OCI-LY3 (cell line): Measurements from ENCODE around the gene ZBTB24.

Experiments
- H2AFZ ChIP-seq: fragments of 200-600, 300-600 bp; shearing (Covaris generic); 2 replicates; pipeline ENCODE4 v1.6.0; 2014; ENCODE audit warnings: antibody characterized with exemption, low read depth, low read length
- H3K27ac ChIP-seq: fragments of 200-600, 300-600 bp; sonication (generic); 2 replicates; pipeline ENCODE4 v1.5.1; 2014; ENCODE audit warnings: mild to moderate bottlenecking, low read length, moderate library complexity, mixed read lengths
- H3K27me3 ChIP-seq: fragments of 200-600, 300-600 bp; sonication (generic); 2 replicates; pipeline ENCODE4 v1.6.1; 2014; ENCODE audit warnings: low read depth, low read length, mixed read lengths
- H3K36me3 ChIP-seq: fragments of 200-600, 300-600 bp; sonication (generic); replicated peaks from 2 replicates; pipeline ENCODE3; 2014; ENCODE audit warnings: low read depth, low read length, mixed read lengths
- H3K4me1 ChIP-seq: fragments of 300-600, 200-600 bp; sonication (generic); 2 replicates; pipeline ENCODE4 v1.6.1; 2014; ENCODE audit warnings: low read length, mixed read lengths
- H3K4me2 ChIP-seq: fragments of 200-600, 300-600 bp; sonication (generic); 2 replicates; pipeline ENCODE4 v1.6.1; 2014; ENCODE audit warnings: low read length, mixed read lengths
- H3K4me3 ChIP-seq: fragments of 300-600, 200-600 bp; sonication (generic); 2 replicates; pipeline ENCODE4 v1.5.1; 2014; ENCODE audit warnings: antibody characterized with exemption, mild to moderate bottlenecking, low read length, moderate library complexity
- H3K79me2 ChIP-seq: fragments of 300-600, 200-600 bp; shearing (Covaris generic); 2 replicates; pipeline ENCODE4 v1.6.1; 2014; ENCODE audit warnings: mild to moderate bottlenecking, low read length, mixed read lengths
- H3K9ac ChIP-seq: fragments of 300-600, 200-600 bp; shearing (Covaris generic); 2 replicates; pipeline ENCODE4 v1.6.0; 2014; ENCODE audit warnings: mild to moderate bottlenecking, low read length, moderate library complexity
- H3K9me3 ChIP-seq: fragments of 200-600, 300-600 bp; shearing (Covaris generic); 2 replicates; pipeline ENCODE4 v1.6.1; 2014; ENCODE audit warnings: low read length, mixed read lengths; ENCODE audit not compliant: insufficient read depth
- H4K20me1 ChIP-seq: fragments of 200-600, 300-600 bp; sonication (generic); 2 replicates; pipeline ENCODE4 v1.6.1; 2016; ENCODE audit warnings: low read length, mixed read lengths; ENCODE audit not compliant: insufficient read depth
- EZH2phosphoT487 ChIP-seq: fragments of 200-600 bp; shearing (Covaris generic); IDR thresholded peaks from 2 replicates; pipeline ENCODE4 v1.6.1; 2018; ENCODE audit warnings: antibody characterized with exemption, mixed run types, low read depth
- TF ChIP-seq, protein P1 (sequence below): fragments of 200-600, 300-600 bp; sonication (generic); IDR thresholded peaks from 2 replicates; pipeline ENCODE4 v1.5.1; 2014; ENCODE audit warnings: antibody characterized with exemption, low read length, low read depth

Gene ZBTB24

DNA sequence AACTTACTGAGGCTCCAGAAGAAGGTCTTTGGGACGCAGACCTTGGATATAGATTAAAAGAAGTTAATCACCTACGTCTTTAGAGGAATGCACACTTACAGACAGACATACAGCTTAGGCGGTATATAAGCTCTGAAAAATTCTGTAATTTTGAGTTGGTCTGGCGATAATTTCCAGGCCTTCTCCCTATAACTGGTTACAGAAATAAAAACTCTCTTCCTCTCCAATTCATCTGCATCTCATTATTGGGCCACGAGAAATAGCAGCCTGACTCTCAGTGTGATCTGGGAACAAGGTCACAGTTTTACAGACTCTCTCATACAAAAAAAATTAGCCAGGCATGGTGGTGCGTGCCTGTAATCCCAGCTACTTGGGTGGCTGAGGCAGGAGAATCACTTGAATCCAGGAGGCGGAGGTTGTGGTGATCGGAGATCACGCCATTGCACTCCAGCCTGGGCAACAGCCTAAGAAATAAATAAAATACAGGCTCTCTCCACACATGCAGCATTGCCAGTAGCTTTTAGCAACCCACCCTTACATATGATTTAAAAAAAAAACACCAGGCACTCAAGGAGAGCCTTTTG lies 4.7 kb downstream of the ZBTB24 start:
- no peaks in the 10 kb centered on the region for H3K9me3 ChIP-seq
- peaks cover 79% of the 10 kb centered on the region for H3K79me2 ChIP-seq
- peak overlapping the region; percentile 67 for H3K4me2 ChIP-seq
- no peak overlapping the region for H2AFZ ChIP-seq
- H4K20me1 ChIP-seq = peaks cover 19% of the 10 kb centered on the region
- no peak overlapping the region for H3K27ac ChIP-seq
- H3K4me1 ChIP-seq = peaks cover 35% of the 10 kb centered on the region
- H3K4me3 ChIP-seq = 0 out of 2 replicates have a peak overlapping the region, but pooled peaks have one; percentile 59
- peaks cover 55% of the 10 kb centered on the region for H3K36me3 ChIP-seq
- TF ChIP-seq, protein P1, sequence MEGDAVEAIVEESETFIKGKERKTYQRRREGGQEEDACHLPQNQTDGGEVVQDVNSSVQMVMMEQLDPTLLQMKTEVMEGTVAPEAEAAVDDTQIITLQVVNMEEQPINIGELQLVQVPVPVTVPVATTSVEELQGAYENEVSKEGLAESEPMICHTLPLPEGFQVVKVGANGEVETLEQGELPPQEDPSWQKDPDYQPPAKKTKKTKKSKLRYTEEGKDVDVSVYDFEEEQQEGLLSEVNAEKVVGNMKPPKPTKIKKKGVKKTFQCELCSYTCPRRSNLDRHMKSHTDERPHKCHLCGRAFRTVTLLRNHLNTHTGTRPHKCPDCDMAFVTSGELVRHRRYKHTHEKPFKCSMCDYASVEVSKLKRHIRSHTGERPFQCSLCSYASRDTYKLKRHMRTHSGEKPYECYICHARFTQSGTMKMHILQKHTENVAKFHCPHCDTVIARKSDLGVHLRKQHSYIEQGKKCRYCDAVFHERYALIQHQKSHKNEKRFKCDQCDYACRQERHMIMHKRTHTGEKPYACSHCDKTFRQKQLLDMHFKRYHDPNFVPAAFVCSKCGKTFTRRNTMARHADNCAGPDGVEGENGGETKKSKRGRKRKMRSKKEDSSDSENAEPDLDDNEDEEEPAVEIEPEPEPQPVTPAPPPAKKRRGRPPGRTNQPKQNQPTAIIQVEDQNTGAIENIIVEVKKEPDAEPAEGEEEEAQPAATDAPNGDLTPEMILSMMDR = no peak
- TF ChIP-seq EZH2phosphoT487 = no peak
- H3K9ac ChIP-seq = no peak overlapping the region
- H3K27me3 ChIP-seq = no peaks in the 10 kb centered on the region

DNA sequence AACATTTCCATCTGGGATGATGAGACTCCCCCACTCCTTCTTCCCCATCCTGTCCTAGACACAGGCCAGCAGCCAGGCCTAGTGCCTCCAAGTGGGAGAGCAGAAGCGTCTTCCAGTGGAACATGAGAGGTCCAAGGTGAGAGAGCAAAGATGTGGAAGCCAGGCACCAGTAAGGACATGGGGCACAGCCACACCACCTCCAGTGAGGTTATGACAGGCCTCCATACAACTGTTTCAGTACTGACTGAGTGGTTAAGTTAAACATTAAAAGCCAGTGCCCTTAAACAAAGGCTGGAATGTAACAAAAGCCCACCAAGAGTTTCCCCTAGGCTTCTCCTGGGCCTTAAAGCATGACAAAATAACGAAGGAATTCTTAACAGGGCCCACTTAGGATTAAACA lies 5.3 kb downstream of the ZBTB24 start:
- H3K4me3 ChIP-seq = no peak overlapping the region

DNA sequence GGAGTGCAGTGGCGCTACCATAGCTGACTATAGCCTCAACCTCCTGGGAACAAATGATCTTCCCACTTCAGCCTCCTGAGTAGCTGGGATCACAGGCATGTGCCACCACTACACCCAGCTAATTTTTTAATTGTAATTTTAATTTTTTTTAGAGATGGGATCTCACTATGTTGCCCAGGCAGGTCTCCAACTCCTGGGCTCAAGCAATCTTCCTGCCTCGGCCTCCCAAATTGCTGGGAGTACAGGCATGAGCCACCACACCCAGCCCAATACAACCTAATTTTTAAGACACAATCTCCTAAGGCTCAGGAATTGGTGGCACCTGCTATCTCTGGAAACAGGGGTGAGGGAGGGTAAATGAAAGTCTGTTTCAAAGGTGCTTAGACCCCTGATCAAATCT lies 5.8 kb downstream of the ZBTB24 start:
- Histone ChIP-seq H3K4me2 (0 out of 2 replicates have a peak overlapping the region, but pooled peaks have one; percentile 67), H4K20me1 (peaks cover 26% of the 10 kb centered on the region), H3K36me3 (peaks cover 61% of the 10 kb centered on the region), H3K9ac (no peak overlapping the region), H2AFZ (no peak overlapping the region), H3K79me2 (peaks cover 83% of the 10 kb centered on the region), H3K27me3 (no peaks in the 10 kb centered on the region), H3K9me3 (no peaks in the 10 kb centered on the region), H3K4me1 (peaks cover 46% of the 10 kb centered on the region), H3K4me3 (no peak overlapping the region), H3K27ac (no peak overlapping the region)
- TF ChIP-seq EZH2phosphoT487 = no peak
- TF ChIP-seq, protein P1 = no peak

More for the DNA sequence above, 5.3 kb downstream of the ZBTB24 start:
- no peak overlapping the region for H3K9ac ChIP-seq
- no peak overlapping the region for H2AFZ ChIP-seq
- H3K9me3 ChIP-seq = no peaks in the 10 kb centered on the region
- H3K27ac ChIP-seq = no peak overlapping the region
- peaks cover 57% of the 10 kb centered on the region for H3K36me3 ChIP-seq
- H3K4me2 ChIP-seq = peak overlapping the region; percentile 67
- H4K20me1 ChIP-seq = peaks cover 20% of the 10 kb centered on the region
- H3K27me3 ChIP-seq = no peaks in the 10 kb centered on the region
- peaks cover 41% of the 10 kb centered on the region for H3K4me1 ChIP-seq
- H3K79me2 ChIP-seq = peaks cover 83% of the 10 kb centered on the region
- no peak for TF ChIP-seq EZH2phosphoT487
- TF ChIP-seq, protein P1 = no peak

DNA sequence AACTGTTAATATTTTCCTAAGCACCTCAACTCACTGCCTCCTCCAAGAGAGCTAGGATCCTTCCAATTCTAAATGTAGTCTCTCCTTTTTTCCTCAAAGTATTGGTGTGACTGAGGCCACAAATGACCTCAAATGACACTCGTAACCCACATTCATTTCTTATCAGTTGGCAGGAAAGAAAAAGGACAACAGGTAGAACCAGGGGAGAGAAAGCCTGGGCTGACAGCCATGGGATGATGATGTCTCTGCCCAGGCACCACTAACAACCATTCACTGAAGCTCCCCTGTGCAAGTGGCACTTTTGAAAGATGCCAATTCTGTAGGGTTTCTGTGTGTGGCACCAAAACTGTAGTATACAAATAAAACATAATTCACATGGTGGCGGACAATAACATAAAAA lies 7.4 kb downstream of the ZBTB24 start:
- Histone ChIP-seq H3K27me3 (no peaks in the 10 kb centered on the region), H3K4me3 (no peak overlapping the region), H3K4me1 (peaks cover 41% of the 10 kb centered on the region), H2AFZ (no peak overlapping the region), H3K9me3 (no peaks in the 10 kb centered on the region), H4K20me1 (peaks cover 32% of the 10 kb centered on the region), H3K79me2 (peaks cover 82% of the 10 kb centered on the region), H3K9ac (no peak overlapping the region), H3K27ac (no peak overlapping the region), H3K36me3 (peaks cover 61% of the 10 kb centered on the region), H3K4me2 (no peak overlapping the region)
- no peak for TF ChIP-seq EZH2phosphoT487
- TF ChIP-seq, protein P1 = no peak
